ENCODE results near the gene ZNRF3. TPM values are rescaled to one million over a fixed set of nuclear protein-coding genes. Genes with fewer than 3 reads are reported as not detected.
"Not testable (repeated sequence)": the region's sequence is repeated elsewhere in the genome, so short reads cannot be mapped to it uniquely, and the experiment has no call there.

Gene ZNRF3
- total RNA-seq, 2 experiments from 2014 or later, result 1.2 to 1.3 TPM

- peaks cover 16% of the 10 kb centered on the region for H3K27me3 Mint-ChIP-seq (ENCODE audit: low read depth)
- no peaks in the 10 kb centered on the region for H3K4me1 Mint-ChIP-seq (ENCODE audit: low read depth)
- H3K36me3 Mint-ChIP-seq (ENCODE audit: low read depth), result no peaks in the 10 kb centered on the region
- ATAC-seq (no peak), DNase-seq (no peak)
- H3K4me3 Mint-ChIP-seq, result no peak overlapping the region
- no peaks in the 10 kb centered on the region for H3K9me3 Mint-ChIP-seq (ENCODE audit: insufficient read depth)
- no peak overlapping the region for H3K27ac Mint-ChIP-seq
- ChIA-PET POLR2A (no interaction called here), CTCF (interaction anchor here (0.7 to 1.5 kb wide), 2 partner anchors 43 to 204 kb away, joined by 3 read pairs; no protein-coding TSS in a partner anchor)
These were observed 115.3 kb downstream of the ZNRF3 start for GRCh38 chr22:28998681-28999080.

GRCh38 chr22:28999510-28999909 lies 116.1 kb downstream of the ZNRF3 start:
- H3K36me3 Mint-ChIP-seq (ENCODE audit: low read depth), result no peaks in the 10 kb centered on the region
- no peak overlapping the region for H3K27ac Mint-ChIP-seq
- H3K27me3 Mint-ChIP-seq (ENCODE audit: low read depth), result peaks cover 15% of the 10 kb centered on the region
- H3K9me3 Mint-ChIP-seq (ENCODE audit: insufficient read depth), result no peaks in the 10 kb centered on the region
- ATAC-seq (no peak), DNase-seq (no peak)
- ChIA-PET POLR2A (no interaction called here), CTCF (interaction anchor here (1.5 kb wide), 1 partner anchor 42 kb away, joined by 3 read pairs; no protein-coding TSS in a partner anchor)
- no peak overlapping the region for H3K4me3 Mint-ChIP-seq
- H3K4me1 Mint-ChIP-seq (ENCODE audit: low read depth), result no peaks in the 10 kb centered on the region

GRCh38 chr22:28999919-29000556 lies 116.7 kb downstream of the ZNRF3 start:
- ATAC-seq, result no peak
- POLR2A ChIA-PET, result no interaction called here
- Mint-ChIP-seq H3K27ac (no peak overlapping the region), H3K9me3 (ENCODE audit: insufficient read depth) (no peaks in the 10 kb centered on the region), H3K36me3 (ENCODE audit: low read depth) (no peaks in the 10 kb centered on the region), H3K4me1 (ENCODE audit: low read depth) (peaks cover 4% of the 10 kb centered on the region), H3K4me3 (no peak overlapping the region), H3K27me3 (ENCODE audit: low read depth) (peaks cover 17% of the 10 kb centered on the region)
- no peak for DNase-seq
- CTCF ChIA-PET, result interaction anchor here (1.5 kb wide), 1 partner anchor 41 kb away, joined by 3 read pairs; no protein-coding TSS in a partner anchor

- Mint-ChIP-seq H3K27ac (no peak overlapping the region), H3K27me3 (ENCODE audit: low read depth) (peaks cover 23% of the 10 kb centered on the region), H3K9me3 (ENCODE audit: insufficient read depth) (no peaks in the 10 kb centered on the region), H3K4me1 (ENCODE audit: low read depth) (peaks cover 5% of the 10 kb centered on the region), H3K4me3 (no peak overlapping the region), H3K36me3 (ENCODE audit: low read depth) (no peaks in the 10 kb centered on the region)
- POLR2A ChIA-PET, result no interaction called here
- CTCF ChIA-PET, result no interaction called here
- ATAC-seq (no peak), DNase-seq (no peak)
These were observed 117.3 kb downstream of the ZNRF3 start for GRCh38 chr22:29000641-29001040.

- peaks cover 24% of the 10 kb centered on the region for H3K27me3 Mint-ChIP-seq (ENCODE audit: low read depth)
- ChIA-PET POLR2A (no interaction called here), CTCF (interaction anchor here (1.0 kb wide), 1 partner anchor 14 kb away, joined by 4 read pairs; no protein-coding TSS in a partner anchor)
These were observed 119.2 kb downstream of the ZNRF3 start for GRCh38 chr22:29002603-29003002.

GRCh38 chr22:29003552-29003951 lies 120.2 kb downstream of the ZNRF3 start:
- ChIA-PET POLR2A (no interaction called here), CTCF (no interaction called here)
- H3K36me3 Mint-ChIP-seq (ENCODE audit: low read depth), result no peaks in the 10 kb centered on the region
- no peak overlapping the region for H3K4me3 Mint-ChIP-seq
- H3K4me1 Mint-ChIP-seq (ENCODE audit: low read depth), result peaks cover 5% of the 10 kb centered on the region
- no peak overlapping the region for H3K27ac Mint-ChIP-seq
- peaks cover 30% of the 10 kb centered on the region for H3K27me3 Mint-ChIP-seq (ENCODE audit: low read depth)
- ATAC-seq (no peak), DNase-seq (no peak)
- no peaks in the 10 kb centered on the region for H3K9me3 Mint-ChIP-seq (ENCODE audit: insufficient read depth)

More at GRCh38 chr22:29002603-29003002, 119.2 kb downstream of the ZNRF3 start:
- no peak overlapping the region for H3K4me3 Mint-ChIP-seq
- ATAC-seq (no peak), DNase-seq (no peak)
- H3K9me3 Mint-ChIP-seq (ENCODE audit: insufficient read depth), result no peaks in the 10 kb centered on the region
- H3K36me3 Mint-ChIP-seq (ENCODE audit: low read depth), result no peaks in the 10 kb centered on the region
- peaks cover 5% of the 10 kb centered on the region for H3K4me1 Mint-ChIP-seq (ENCODE audit: low read depth)
- H3K27ac Mint-ChIP-seq, result no peak overlapping the region

- DNase-seq, result no peak
- no peak overlapping the region for H3K4me3 Mint-ChIP-seq
- no peaks in the 10 kb centered on the region for H3K36me3 Mint-ChIP-seq (ENCODE audit: low read depth)
- peaks cover 5% of the 10 kb centered on the region for H3K4me1 Mint-ChIP-seq (ENCODE audit: low read depth)
- ATAC-seq, result no peak
- H3K27ac Mint-ChIP-seq, result no peak overlapping the region
- peaks cover 30% of the 10 kb centered on the region for H3K27me3 Mint-ChIP-seq (ENCODE audit: low read depth)
- no peaks in the 10 kb centered on the region for H3K9me3 Mint-ChIP-seq (ENCODE audit: insufficient read depth)
- POLR2A ChIA-PET, result no interaction called here
- CTCF ChIA-PET, result no interaction called here
These were observed 120.7 kb downstream of the ZNRF3 start for GRCh38 chr22:29003975-29004646.

GRCh38 chr22:29004647-29005371 lies 121.4 kb downstream of the ZNRF3 start:
- CTCF ChIA-PET, result interaction anchor here (1.1 to 2.1 kb wide), 2 partner anchors 10 to 36 kb away, joined by 4 to 5 read pairs; no protein-coding TSS in a partner anchor
- H3K27me3 Mint-ChIP-seq (ENCODE audit: low read depth), result peaks cover 29% of the 10 kb centered on the region
- no peaks in the 10 kb centered on the region for H3K36me3 Mint-ChIP-seq (ENCODE audit: low read depth)
- DNase-seq, result no peak
- H3K27ac Mint-ChIP-seq, result no peak overlapping the region
- no peak overlapping the region for H3K4me3 Mint-ChIP-seq
- no peaks in the 10 kb centered on the region for H3K9me3 Mint-ChIP-seq (ENCODE audit: insufficient read depth)
- H3K4me1 Mint-ChIP-seq (ENCODE audit: low read depth), result peaks cover 5% of the 10 kb centered on the region
- no peak for ATAC-seq
- POLR2A ChIA-PET, result no interaction called here

GRCh38 chr22:29005754-29006153 lies 122.4 kb downstream of the ZNRF3 start:
- DNase-seq; POLR2A ChIA-PET; H3K9me3 Mint-ChIP-seq (ENCODE audit: insufficient read depth); ATAC-seq; H3K36me3 Mint-ChIP-seq (ENCODE audit: low read depth); H3K4me1 Mint-ChIP-seq (ENCODE audit: low read depth); H3K4me3 Mint-ChIP-seq; H3K27ac Mint-ChIP-seq: not testable (repeated sequence)
- peaks cover 28% of the 10 kb centered on the region for H3K27me3 Mint-ChIP-seq (ENCODE audit: low read depth)
- CTCF ChIA-PET, result interaction anchor here (1.1 to 2.1 kb wide), 2 partner anchors 9 to 35 kb away, joined by 4 to 5 read pairs; no protein-coding TSS in a partner anchor

- Mint-ChIP-seq H3K9me3 (ENCODE audit: insufficient read depth) (no peaks in the 10 kb centered on the region), H3K4me1 (ENCODE audit: low read depth) (peaks cover 5% of the 10 kb centered on the region), H3K27ac (no peak overlapping the region), H3K4me3 (no peak overlapping the region), H3K36me3 (ENCODE audit: low read depth) (no peaks in the 10 kb centered on the region), H3K27me3 (ENCODE audit: low read depth) (peaks cover 30% of the 10 kb centered on the region)
- CTCF ChIA-PET, result interaction anchor here (2.1 kb wide), 1 partner anchor 34 kb away, joined by 5 read pairs; no protein-coding TSS in a partner anchor
- DNase-seq, result no peak
- POLR2A ChIA-PET, result no interaction called here
- ATAC-seq, result no peak
These were observed 123.0 kb downstream of the ZNRF3 start for GRCh38 chr22:29006346-29006745.

GRCh38 chr22:29009148-29009547 lies 125.8 kb downstream of the ZNRF3 start:
- no peak for ATAC-seq
- no peaks in the 10 kb centered on the region for H3K9me3 Mint-ChIP-seq (ENCODE audit: insufficient read depth)
- peaks cover 32% of the 10 kb centered on the region for H3K27me3 Mint-ChIP-seq (ENCODE audit: low read depth)
- H3K4me1 Mint-ChIP-seq (ENCODE audit: low read depth), result peaks cover 5% of the 10 kb centered on the region
- POLR2A ChIA-PET, result no interaction called here
- no peak for DNase-seq
- no peak overlapping the region for H3K4me3 Mint-ChIP-seq
- H3K36me3 Mint-ChIP-seq (ENCODE audit: low read depth), result no peaks in the 10 kb centered on the region
- CTCF ChIA-PET, result no interaction called here
- no peak overlapping the region for H3K27ac Mint-ChIP-seq
